ENCODE results near the gene SUPT3H.

The SUPT3H gene

DNA sequence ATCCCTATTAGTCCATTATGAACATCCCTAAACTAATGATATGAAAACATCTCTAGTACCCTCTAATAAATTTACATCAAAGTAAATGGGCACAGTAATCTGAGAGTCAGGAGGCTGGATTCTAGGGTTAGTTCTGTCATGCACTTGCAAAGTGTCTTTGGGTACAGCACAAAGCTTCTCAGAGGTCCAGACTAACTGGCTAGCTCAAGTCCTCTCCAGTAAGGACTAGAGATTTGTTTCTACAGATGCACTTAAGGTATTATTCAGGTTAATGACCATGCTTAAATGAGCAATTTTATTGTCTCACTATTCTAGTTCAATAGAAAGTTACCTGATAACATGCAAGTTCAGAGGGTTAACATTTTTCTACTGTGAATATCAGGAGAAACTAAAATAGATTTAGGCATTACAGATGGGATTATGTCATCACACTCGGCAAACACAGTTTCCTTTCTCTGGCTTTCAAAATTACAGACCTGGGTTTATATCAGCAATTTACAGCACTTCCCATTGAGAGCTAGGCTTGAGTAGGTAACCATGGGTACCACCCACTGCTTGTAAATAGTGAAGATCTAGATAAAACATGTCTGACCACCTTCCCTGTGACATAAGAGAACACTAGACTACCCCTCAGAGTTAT is 452.5 kb downstream of the SUPT3H start:
- Histone ChIP-seq H3K27ac (no peak overlapping the region), H3K27me3 (no peaks in the 10 kb centered on the region), H3K9me3 (no peaks in the 10 kb centered on the region), H3K4me3 (no peak overlapping the region), H3K4me1 (no peaks in the 10 kb centered on the region), H3K36me3 (no peaks in the 10 kb centered on the region)
- intact Hi-C loops (cut with DNase I; ENCODE audit: low total_unique reads), result no loop called here
- no peak for DNase-seq
- TF ChIP-seq, protein P1, sequence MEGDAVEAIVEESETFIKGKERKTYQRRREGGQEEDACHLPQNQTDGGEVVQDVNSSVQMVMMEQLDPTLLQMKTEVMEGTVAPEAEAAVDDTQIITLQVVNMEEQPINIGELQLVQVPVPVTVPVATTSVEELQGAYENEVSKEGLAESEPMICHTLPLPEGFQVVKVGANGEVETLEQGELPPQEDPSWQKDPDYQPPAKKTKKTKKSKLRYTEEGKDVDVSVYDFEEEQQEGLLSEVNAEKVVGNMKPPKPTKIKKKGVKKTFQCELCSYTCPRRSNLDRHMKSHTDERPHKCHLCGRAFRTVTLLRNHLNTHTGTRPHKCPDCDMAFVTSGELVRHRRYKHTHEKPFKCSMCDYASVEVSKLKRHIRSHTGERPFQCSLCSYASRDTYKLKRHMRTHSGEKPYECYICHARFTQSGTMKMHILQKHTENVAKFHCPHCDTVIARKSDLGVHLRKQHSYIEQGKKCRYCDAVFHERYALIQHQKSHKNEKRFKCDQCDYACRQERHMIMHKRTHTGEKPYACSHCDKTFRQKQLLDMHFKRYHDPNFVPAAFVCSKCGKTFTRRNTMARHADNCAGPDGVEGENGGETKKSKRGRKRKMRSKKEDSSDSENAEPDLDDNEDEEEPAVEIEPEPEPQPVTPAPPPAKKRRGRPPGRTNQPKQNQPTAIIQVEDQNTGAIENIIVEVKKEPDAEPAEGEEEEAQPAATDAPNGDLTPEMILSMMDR (IDR thresholded peaks at IDR 0.05), result no peak

DNA sequence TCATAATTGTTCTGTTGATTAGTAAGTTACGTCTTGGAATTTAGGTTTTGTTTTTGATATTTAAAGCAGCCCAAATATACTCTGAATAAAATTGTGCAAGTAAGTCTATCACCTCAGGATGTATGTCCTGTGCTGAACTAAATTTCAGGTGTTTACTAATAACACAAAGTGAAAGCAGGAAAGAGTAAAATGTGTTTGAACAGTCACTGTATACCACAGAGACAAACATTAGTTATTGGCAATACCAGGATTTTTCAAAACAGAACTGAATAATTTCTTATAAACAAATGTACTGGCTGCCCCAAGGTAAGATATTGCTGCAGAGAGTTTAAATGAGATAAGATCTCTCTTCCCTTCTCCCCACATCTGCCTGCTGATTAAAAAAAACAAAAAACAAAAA is 454.3 kb downstream of the SUPT3H start:
- Histone ChIP-seq H3K27me3 (no peaks in the 10 kb centered on the region), H3K36me3 (no peaks in the 10 kb centered on the region), H3K27ac (no peak overlapping the region), H3K4me3 (no peak overlapping the region), H3K9me3 (no peaks in the 10 kb centered on the region), H3K4me1 (no peaks in the 10 kb centered on the region)
- TF ChIP-seq, protein P1 (IDR thresholded peaks at IDR 0.05), result no peak
- intact Hi-C loops (cut with DNase I; ENCODE audit: low total_unique reads), result no loop called here
- no peak for DNase-seq

DNA sequence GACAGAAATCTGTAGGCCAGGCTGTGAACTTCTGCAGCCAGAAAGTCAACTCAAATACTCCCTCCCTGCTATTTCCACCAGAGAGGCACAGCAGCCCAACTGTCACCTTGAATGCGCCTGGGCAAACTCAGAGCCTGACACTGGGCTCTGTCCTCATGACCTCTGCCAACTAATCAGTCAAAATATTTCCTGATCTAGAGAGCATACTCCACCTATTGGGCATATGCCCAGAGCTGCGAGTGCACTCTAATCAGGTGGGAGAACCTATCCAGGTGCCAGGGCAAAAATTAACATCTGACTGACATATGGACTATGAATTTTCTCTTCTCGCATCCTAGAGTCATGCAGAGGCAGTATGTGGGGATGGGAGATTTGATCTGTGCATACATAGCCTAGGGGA is 455.9 kb downstream of the SUPT3H start:
- Histone ChIP-seq H3K36me3 (no peaks in the 10 kb centered on the region), H3K4me3 (no peak overlapping the region), H3K9me3 (no peaks in the 10 kb centered on the region), H3K4me1 (no peaks in the 10 kb centered on the region), H3K27ac (no peak overlapping the region), H3K27me3 (no peaks in the 10 kb centered on the region)
- TF ChIP-seq, protein P1 (IDR thresholded peaks at IDR 0.05), result no peak
- intact Hi-C loops (cut with DNase I; ENCODE audit: low total_unique reads), result no loop called here
- no peak for DNase-seq

DNA sequence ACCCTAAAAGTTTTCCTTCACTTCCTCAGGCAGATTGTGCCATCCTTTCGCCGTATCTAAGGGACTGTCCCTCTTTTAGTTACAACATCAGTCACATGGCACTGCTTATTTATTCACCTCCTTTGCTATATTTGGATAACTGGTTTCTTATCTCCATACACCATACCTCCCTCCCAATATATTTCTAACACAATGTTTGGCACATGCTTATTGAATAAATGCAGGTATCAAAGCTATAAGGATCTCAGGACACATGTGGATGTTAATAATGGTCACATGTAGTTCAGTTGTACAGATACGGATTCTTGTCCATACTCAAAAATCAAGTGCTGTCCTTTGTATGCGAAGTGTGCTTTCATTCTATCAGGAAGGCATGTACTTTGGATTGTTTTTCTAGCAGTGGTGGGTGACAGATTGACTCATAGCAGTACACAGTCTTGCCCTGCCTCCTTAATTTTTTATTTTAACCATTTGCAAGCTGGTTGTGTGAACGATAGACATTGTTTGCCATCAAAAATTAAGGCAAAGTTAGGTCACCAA is 456.7 kb downstream of the SUPT3H start:
- intact Hi-C loops (cut with DNase I; ENCODE audit: low total_unique reads), result no loop called here
- no peak for DNase-seq
- H3K27ac ChIP-seq, result no peak overlapping the region
- H3K4me1 ChIP-seq, result no peaks in the 10 kb centered on the region
- no peaks in the 10 kb centered on the region for H3K27me3 ChIP-seq
- H3K36me3 ChIP-seq, result no peaks in the 10 kb centered on the region
- H3K4me3 ChIP-seq, result no peak overlapping the region
- TF ChIP-seq, protein P1 (IDR thresholded peaks at IDR 0.05), result no peak
- H3K9me3 ChIP-seq, result no peaks in the 10 kb centered on the region

DNA sequence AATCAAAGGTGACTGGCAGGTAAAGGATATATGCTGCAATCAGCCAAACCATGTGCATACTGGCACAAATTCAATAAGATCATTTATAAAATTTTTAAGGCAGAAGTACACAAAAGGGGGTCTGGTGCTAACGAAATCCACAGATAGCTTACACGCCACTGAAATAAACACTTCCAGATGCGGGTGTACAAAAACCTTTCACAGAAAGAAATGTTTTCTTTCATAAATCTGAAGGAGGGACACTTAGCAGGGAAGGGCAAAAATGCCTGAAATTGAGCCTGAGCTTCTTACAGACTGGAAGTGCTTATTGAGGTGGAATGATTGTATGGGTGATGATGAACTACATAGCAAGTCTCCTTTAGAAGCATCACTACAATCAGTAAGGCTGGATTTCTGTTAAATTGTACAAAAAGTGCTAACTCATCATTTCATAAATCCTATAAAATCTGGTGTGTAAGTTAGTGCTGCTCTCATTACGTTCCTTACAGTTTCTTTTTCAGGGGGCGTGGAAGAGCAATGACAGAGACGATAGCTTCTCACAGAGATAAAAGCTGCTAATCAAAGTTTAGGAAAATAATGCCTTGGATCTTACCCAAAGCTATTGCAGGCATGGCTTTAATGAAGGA is 458.9 kb downstream of the SUPT3H start:
- no peaks in the 10 kb centered on the region for H3K9me3 ChIP-seq
- TF ChIP-seq, protein P1 (IDR thresholded peaks at IDR 0.05), result no peak
- intact Hi-C loops (cut with DNase I; ENCODE audit: low total_unique reads), result no loop called here
- H3K36me3 ChIP-seq, result no peaks in the 10 kb centered on the region
- no peaks in the 10 kb centered on the region for H3K27me3 ChIP-seq
- no peak overlapping the region for H3K27ac ChIP-seq
- DNase-seq, result no peak
- H3K4me3 ChIP-seq, result no peak overlapping the region
- H3K4me1 ChIP-seq, result no peaks in the 10 kb centered on the region

Data from tibial artery (tissue), 4 donors.